ENCODE measurements around the gene COX19.

DNA sequence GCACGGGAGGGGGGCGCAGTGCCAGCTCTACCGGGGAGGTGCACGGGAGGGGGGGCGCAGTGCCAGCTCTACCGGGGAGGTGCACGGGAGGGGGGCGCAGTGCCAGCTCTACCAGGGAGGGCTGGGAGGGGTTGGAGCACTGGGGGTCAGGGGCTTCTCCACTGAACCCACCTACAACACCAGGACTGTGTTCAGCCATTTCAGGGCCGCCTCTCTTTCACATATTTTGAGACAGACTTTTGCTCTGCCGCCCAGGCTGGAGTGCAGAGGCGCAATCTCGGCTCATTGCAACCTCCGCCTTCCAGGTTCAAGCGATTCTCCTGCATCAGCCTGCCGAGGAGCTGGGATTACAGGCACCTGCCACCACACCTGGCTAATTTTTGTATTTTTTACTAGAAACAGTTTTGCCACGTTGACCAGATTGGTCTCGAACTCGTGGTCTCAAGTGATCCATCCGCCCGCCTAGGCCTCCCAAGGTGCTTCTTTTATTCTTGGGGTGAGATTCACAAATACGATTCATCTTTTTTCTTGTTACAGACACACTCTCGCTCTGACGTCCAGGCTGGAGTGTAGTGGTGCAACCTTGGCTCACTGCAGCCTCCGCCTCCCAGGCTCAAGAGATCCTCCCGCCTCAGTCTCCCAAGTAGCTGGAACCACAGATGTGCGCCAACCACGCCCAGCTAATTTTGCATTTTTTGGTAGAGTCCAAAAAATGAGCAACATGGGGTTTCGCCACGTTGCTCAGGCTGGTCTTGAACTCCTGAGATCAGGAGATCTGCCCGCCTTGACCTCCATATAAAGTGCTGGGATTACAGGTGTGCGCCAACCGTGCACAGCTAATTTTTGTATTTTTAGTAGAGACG lies 57.9 kb downstream of the COX19 start:
- TF ChIP-seq, protein P1, sequence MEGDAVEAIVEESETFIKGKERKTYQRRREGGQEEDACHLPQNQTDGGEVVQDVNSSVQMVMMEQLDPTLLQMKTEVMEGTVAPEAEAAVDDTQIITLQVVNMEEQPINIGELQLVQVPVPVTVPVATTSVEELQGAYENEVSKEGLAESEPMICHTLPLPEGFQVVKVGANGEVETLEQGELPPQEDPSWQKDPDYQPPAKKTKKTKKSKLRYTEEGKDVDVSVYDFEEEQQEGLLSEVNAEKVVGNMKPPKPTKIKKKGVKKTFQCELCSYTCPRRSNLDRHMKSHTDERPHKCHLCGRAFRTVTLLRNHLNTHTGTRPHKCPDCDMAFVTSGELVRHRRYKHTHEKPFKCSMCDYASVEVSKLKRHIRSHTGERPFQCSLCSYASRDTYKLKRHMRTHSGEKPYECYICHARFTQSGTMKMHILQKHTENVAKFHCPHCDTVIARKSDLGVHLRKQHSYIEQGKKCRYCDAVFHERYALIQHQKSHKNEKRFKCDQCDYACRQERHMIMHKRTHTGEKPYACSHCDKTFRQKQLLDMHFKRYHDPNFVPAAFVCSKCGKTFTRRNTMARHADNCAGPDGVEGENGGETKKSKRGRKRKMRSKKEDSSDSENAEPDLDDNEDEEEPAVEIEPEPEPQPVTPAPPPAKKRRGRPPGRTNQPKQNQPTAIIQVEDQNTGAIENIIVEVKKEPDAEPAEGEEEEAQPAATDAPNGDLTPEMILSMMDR (IDR thresholded peaks at IDR 0.05; ENCODE audit: low read depth, low read length) = no peak
- no peak for TF ChIP-seq EZH2phosphoT487 (IDR thresholded peaks at IDR 0.05; ENCODE audit: low read depth)

Measured in OCI-LY3 (cell line).